Measurements from ENCODE around the gene AK4.

- TF ChIP-seq, protein P1, sequence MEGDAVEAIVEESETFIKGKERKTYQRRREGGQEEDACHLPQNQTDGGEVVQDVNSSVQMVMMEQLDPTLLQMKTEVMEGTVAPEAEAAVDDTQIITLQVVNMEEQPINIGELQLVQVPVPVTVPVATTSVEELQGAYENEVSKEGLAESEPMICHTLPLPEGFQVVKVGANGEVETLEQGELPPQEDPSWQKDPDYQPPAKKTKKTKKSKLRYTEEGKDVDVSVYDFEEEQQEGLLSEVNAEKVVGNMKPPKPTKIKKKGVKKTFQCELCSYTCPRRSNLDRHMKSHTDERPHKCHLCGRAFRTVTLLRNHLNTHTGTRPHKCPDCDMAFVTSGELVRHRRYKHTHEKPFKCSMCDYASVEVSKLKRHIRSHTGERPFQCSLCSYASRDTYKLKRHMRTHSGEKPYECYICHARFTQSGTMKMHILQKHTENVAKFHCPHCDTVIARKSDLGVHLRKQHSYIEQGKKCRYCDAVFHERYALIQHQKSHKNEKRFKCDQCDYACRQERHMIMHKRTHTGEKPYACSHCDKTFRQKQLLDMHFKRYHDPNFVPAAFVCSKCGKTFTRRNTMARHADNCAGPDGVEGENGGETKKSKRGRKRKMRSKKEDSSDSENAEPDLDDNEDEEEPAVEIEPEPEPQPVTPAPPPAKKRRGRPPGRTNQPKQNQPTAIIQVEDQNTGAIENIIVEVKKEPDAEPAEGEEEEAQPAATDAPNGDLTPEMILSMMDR (IDR thresholded peaks at IDR 0.05): no peak
- TF ChIP-seq POLR2A (IDR thresholded peaks at IDR 0.05) (no peak), EP300 (IDR thresholded peaks at IDR 0.05) (no peak)
These were observed 16.6 kb downstream of the AK4 start for GRCh38 chr1:65164633-65165032.
